Neural crest cell (in vitro differentiated cells): ENCODE results near the gene LIMS2. TPM values are rescaled to one million over a fixed set of nuclear protein-coding genes. Genes with fewer than 3 reads are reported as not detected.

Experiments
- DNase-seq: peaks from one replicate; pipeline ENCODE4 v3.0.0; 2021; ENCODE audit warnings: low read depth, mixed read lengths, low spot score
- H3K27ac Mint-ChIP-seq: one replicate; pipeline ENCODE4 v1.8.0; 2021; ENCODE audit warnings: mild to moderate bottlenecking, mixed read lengths; ENCODE audit not compliant: unreplicated experiment
- H3K27me3 Mint-ChIP-seq: 2 replicates; pipeline ENCODE4 v1.8.0; 2021; ENCODE audit warnings: low read depth, mild to moderate bottlenecking, mixed read lengths
- H3K36me3 Mint-ChIP-seq: 2 replicates; pipeline ENCODE4 v1.8.0; 2021; ENCODE audit warnings: low read depth, mild to moderate bottlenecking, mixed read lengths
- H3K4me1 Mint-ChIP-seq: 2 replicates; pipeline ENCODE4 v1.8.0; 2021; ENCODE audit warnings: mixed read lengths
- H3K4me3 Mint-ChIP-seq: one replicate; pipeline ENCODE4 v1.8.0; 2021; ENCODE audit warnings: mild to moderate bottlenecking, mixed read lengths
- H3K9me3 Mint-ChIP-seq: 2 replicates; pipeline ENCODE4 v1.8.0; 2021; ENCODE audit warnings: mixed read lengths
- total RNA-seq: library from RNA; stranded (reverse); gene quantifications from 2 replicates; pipeline ENCODE4 v1.2.1, GENCODE V29; 2021
- TF ChIP-seq, protein P1 (sequence below): fragments of 200-600 bp; sonication (generic); conservative IDR thresholded peaks from 2 replicates; pipeline ENCODE4 v1.5.0; 2021; ENCODE audit warnings: antibody characterized with exemption, mild to moderate bottlenecking

The LIMS2 gene
- total RNA-seq, 1 donor from 2014 or later, result 7.6 TPM

- H3K27ac Mint-ChIP-seq, result no peak overlapping the region
- H3K27me3 Mint-ChIP-seq, result no peaks in the 10 kb centered on the region
- TF ChIP-seq, protein P1, sequence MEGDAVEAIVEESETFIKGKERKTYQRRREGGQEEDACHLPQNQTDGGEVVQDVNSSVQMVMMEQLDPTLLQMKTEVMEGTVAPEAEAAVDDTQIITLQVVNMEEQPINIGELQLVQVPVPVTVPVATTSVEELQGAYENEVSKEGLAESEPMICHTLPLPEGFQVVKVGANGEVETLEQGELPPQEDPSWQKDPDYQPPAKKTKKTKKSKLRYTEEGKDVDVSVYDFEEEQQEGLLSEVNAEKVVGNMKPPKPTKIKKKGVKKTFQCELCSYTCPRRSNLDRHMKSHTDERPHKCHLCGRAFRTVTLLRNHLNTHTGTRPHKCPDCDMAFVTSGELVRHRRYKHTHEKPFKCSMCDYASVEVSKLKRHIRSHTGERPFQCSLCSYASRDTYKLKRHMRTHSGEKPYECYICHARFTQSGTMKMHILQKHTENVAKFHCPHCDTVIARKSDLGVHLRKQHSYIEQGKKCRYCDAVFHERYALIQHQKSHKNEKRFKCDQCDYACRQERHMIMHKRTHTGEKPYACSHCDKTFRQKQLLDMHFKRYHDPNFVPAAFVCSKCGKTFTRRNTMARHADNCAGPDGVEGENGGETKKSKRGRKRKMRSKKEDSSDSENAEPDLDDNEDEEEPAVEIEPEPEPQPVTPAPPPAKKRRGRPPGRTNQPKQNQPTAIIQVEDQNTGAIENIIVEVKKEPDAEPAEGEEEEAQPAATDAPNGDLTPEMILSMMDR, result no peak
- H3K9me3 Mint-ChIP-seq, result peaks cover 6% of the 10 kb centered on the region
- no peak for DNase-seq
- no peak overlapping the region for H3K4me3 Mint-ChIP-seq
- no peaks in the 10 kb centered on the region for H3K4me1 Mint-ChIP-seq
- H3K36me3 Mint-ChIP-seq, result no peaks in the 10 kb centered on the region
These were observed 78.0 kb downstream of the LIMS2 start for GRCh38 chr2:127597046-127597983.

GRCh38 chr2:127596311-127597045, 78.9 kb downstream of the LIMS2 start:
- Mint-ChIP-seq H3K27ac (no peak overlapping the region), H3K36me3 (no peaks in the 10 kb centered on the region), H3K4me1 (no peaks in the 10 kb centered on the region), H3K9me3 (peaks cover 3% of the 10 kb centered on the region), H3K27me3 (no peaks in the 10 kb centered on the region), H3K4me3 (no peak overlapping the region)
- no peak for DNase-seq
- TF ChIP-seq, protein P1, result no peak

- H3K27ac Mint-ChIP-seq, result no peak overlapping the region
These were observed 81.2 kb downstream of the LIMS2 start for GRCh38 chr2:127594116-127594591.

DNA sequence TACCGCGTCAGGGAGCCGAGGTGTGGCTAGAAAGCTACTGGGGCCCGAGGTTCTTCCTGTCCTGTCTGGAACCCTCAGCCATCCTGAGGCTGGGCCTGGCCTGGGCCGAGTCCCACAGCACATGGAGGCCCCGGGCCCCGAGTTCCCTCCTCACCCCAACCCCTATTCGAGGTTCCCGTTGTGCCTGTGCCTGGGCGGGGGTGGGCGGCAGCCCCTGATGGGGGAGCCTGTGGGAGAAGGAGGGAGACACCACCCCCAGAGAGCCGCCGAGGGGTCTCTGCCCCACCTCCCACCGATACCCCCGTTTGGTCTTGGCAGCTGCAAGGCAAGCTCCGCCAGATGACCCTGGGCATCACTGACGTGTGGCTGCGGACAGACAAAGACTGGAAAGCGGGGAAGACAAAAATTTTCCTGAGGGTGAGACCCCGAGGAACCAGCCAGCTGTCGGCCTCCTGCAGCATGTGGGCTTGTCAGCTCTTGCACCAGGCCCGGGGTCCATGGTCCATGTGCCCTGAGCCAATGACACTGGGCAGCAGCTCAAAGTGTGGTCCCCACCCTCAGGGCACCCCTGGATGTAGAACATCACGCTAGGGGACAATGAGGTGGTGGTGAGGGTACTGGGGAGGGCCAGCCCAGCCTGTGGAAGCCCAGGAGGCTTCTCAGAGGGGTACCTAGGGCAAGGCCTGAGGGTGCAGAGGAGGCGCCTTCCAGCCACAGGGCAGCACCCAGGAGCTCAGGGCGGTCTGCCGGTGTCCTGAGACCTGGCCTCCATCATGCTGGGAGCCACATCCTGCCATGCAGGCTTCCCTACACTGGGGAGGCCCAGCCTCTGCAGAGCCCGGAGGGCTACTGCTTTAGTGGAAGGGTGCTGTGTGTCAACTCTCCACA, 81.9 kb downstream of the LIMS2 start:
- no peak overlapping the region for H3K27ac Mint-ChIP-seq
- no peaks in the 10 kb centered on the region for H3K4me1 Mint-ChIP-seq
- TF ChIP-seq, protein P1, result no peak
- no peaks in the 10 kb centered on the region for H3K36me3 Mint-ChIP-seq
- no peak for DNase-seq
- no peaks in the 10 kb centered on the region for H3K9me3 Mint-ChIP-seq
- H3K4me3 Mint-ChIP-seq, result no peak overlapping the region
- H3K27me3 Mint-ChIP-seq, result no peaks in the 10 kb centered on the region

More at GRCh38 chr2:127594116-127594591, 81.2 kb downstream of the LIMS2 start:
- DNase-seq, result no peak
- no peaks in the 10 kb centered on the region for H3K4me1 Mint-ChIP-seq
- no peaks in the 10 kb centered on the region for H3K36me3 Mint-ChIP-seq
- TF ChIP-seq, protein P1, result no peak
- no peaks in the 10 kb centered on the region for H3K9me3 Mint-ChIP-seq
- H3K4me3 Mint-ChIP-seq, result no peak overlapping the region
- no peaks in the 10 kb centered on the region for H3K27me3 Mint-ChIP-seq

DNA sequence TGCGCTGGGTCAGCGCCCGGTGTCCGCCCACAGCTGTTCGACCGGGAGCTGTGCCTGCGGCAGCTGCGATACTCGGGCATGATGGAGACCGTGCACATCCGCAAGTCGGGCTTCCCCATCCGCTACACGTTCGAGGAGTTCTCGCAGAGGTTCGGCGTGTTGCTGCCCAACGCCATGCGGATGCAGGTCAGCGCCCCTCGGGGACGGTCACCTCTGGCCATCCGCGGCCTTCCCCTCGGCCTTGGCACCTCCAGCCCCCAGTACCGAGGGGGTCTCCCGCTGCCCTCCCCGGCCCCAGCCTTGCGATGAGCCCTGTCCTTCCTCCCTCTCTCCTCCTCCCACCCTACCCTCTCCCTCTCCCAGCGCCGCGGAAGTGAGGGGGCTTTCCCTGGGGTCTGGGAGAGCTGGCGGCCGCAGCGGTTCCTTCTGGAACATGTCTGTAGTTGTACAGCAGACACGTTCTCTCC, 82.5 kb downstream of the LIMS2 start:
- Mint-ChIP-seq H3K27me3 (no peaks in the 10 kb centered on the region), H3K36me3 (no peaks in the 10 kb centered on the region), H3K4me3 (no peak overlapping the region), H3K4me1 (no peaks in the 10 kb centered on the region), H3K27ac (no peak overlapping the region), H3K9me3 (no peaks in the 10 kb centered on the region)
- no peak for DNase-seq
- TF ChIP-seq, protein P1, result no peak
